Neuronal stem cell (in vitro differentiated cells): ENCODE data around the gene SDR42E2.

Experiments
- DNase-seq: peaks from one replicate; pipeline ENCODE4 v3.0.0-alpha.2; 2013; ENCODE audit warnings: low spot score
- H2AFZ ChIP-seq: one replicate; pipeline ENCODE4 v1.6.1; 2013; ENCODE audit warnings: mild to moderate bottlenecking, low read length, inconsistent platforms
- H2AK5ac ChIP-seq: 2 replicates; pipeline ENCODE4 v1.6.1; 2013; ENCODE audit warnings: low read depth, mild to moderate bottlenecking, inconsistent platforms, low read length, moderate library complexity, mixed read lengths
- H2BK120ac ChIP-seq: 2 replicates; pipeline ENCODE4 v1.6.1; 2013; ENCODE audit warnings: low read depth, mild to moderate bottlenecking, inconsistent platforms, low read length, moderate library complexity, mixed read lengths
- H2BK12ac ChIP-seq: one replicate; pipeline ENCODE4 v1.6.1; 2013; ENCODE audit warnings: low read length, inconsistent platforms
- H2BK15ac ChIP-seq: 2 replicates; pipeline ENCODE4 v1.6.1; 2013; ENCODE audit warnings: mild to moderate bottlenecking, low read length, inconsistent platforms, mixed read lengths
- H2BK5ac ChIP-seq: one replicate; pipeline ENCODE4 v1.6.1; 2013; ENCODE audit warnings: inconsistent platforms, mild to moderate bottlenecking, low read length, moderate library complexity
- H3K14ac ChIP-seq: one replicate; pipeline ENCODE4 v1.6.1; 2013; ENCODE audit warnings: low read length, inconsistent platforms
- H3K18ac ChIP-seq: 2 replicates; pipeline ENCODE4 v1.6.1; 2013; ENCODE audit warnings: low read length, inconsistent platforms
- H3K23ac ChIP-seq: 2 replicates; pipeline ENCODE4 v1.6.1; 2013; ENCODE audit warnings: low read depth, mild to moderate bottlenecking, mixed read lengths, low read length, inconsistent platforms; ENCODE audit not compliant: poor library complexity
- H3K27ac ChIP-seq: replicated peaks from 3 replicates; pipeline ENCODE4 v1.5.1; 2013; ENCODE audit warnings: low read length, inconsistent platforms
- H3K27me3 ChIP-seq, 3 experiments: 2 replicates each; pipeline ENCODE4 v1.6.1; 2013; ENCODE audit warnings: low read length in 3 of 3, mild to moderate bottlenecking in 2 of 3, inconsistent platforms in 1 of 3, low read depth in 1 of 3, mixed read lengths in 1 of 3, moderate library complexity in 1 of 3; ENCODE audit not compliant: control insufficient read depth in 3 of 3, insufficient read depth in 3 of 3
- H3K36me3 ChIP-seq, 2 donors: replicated peaks in 1 of 2; 2 replicates each; pipeline ENCODE4 v1.6.1; 2013; ENCODE audit warnings: low read length in 2 of 2; ENCODE audit not compliant: control insufficient read depth in 2 of 2, insufficient read depth in 2 of 2
- H3K4ac ChIP-seq: 2 replicates; pipeline ENCODE4 v1.6.1; 2013; ENCODE audit warnings: inconsistent platforms, mild to moderate bottlenecking, low read length, moderate library complexity
- H3K4me1 ChIP-seq, 2 donors: 1 replicate in 1 of 2; 2 replicates in 1 of 2; pipeline ENCODE4 v1.6.1; 2013; ENCODE audit warnings: low read length in 2 of 2, low read depth in 1 of 2; ENCODE audit not compliant: control insufficient read depth in 2 of 2, insufficient read depth in 1 of 2
- H3K4me2 ChIP-seq: one replicate; pipeline ENCODE4 v1.6.1; 2013; ENCODE audit warnings: mild to moderate bottlenecking, low read length, inconsistent platforms; ENCODE audit not compliant: insufficient read depth, poor library complexity, severe bottlenecking
- H3K4me3 ChIP-seq, 2 donors: 2 replicates each; pipeline ENCODE4 v1.5.1; 2013; ENCODE audit warnings: low read length in 2 of 2, mild to moderate bottlenecking in 2 of 2, inconsistent platforms in 1 of 2, moderate library complexity in 1 of 2
- H3K79me1 ChIP-seq: one replicate; pipeline ENCODE4 v1.6.1; 2013; ENCODE audit warnings: low read depth, mild to moderate bottlenecking, inconsistent platforms, low read length, moderate library complexity
- H3K9ac ChIP-seq: one replicate; pipeline ENCODE4 v1.6.1; 2013; ENCODE audit warnings: mild to moderate bottlenecking, low read depth, low read length, inconsistent platforms; ENCODE audit not compliant: poor library complexity
- H3K9me3 ChIP-seq, 2 donors: replicated peaks in 1 of 2; 2 replicates each; pipeline versions ENCODE3 to v1.6.1; 2013; ENCODE audit warnings: low read length in 2 of 2, mild to moderate bottlenecking in 2 of 2, inconsistent platforms in 1 of 2, low read depth in 1 of 2, mixed read lengths in 1 of 2, moderate library complexity in 1 of 2; ENCODE audit not compliant: control insufficient read depth in 2 of 2, insufficient read depth in 1 of 2
- H4K8ac ChIP-seq: one replicate; pipeline ENCODE4 v1.6.1; 2013; ENCODE audit warnings: low read depth, mild to moderate bottlenecking, inconsistent platforms, low read length, moderate library complexity
- H4K91ac ChIP-seq: one replicate; pipeline ENCODE4 v1.6.1; 2013; ENCODE audit warnings: low read length, low read depth, mild to moderate bottlenecking, inconsistent platforms; ENCODE audit not compliant: poor library complexity
- WGBS, 2 donors: extraction: QIAGEN DNeasy Blood & Tissue Kit; methylation state at CpG; one replicate each; pipeline ENCODE4 v1.1.7; 2013; ENCODE audit warnings: missing lambda C conversion rate in 2 of 2, mixed read lengths in 1 of 2; ENCODE audit not compliant: insufficient read length in 2 of 2, insufficient replicate concordance in 1 of 2; ENCODE audit errors: extremely low coverage in 2 of 2; 5-methylcytosine and 5-hydroxymethylcytosine counted together

The SDR42E2 gene

GRCh38 chr16:22220069-22220440, 57.7 kb downstream of the SDR42E2 start:
- no peaks in the 10 kb centered on the region for H3K4me1 ChIP-seq
- H2AK5ac ChIP-seq, result no peak overlapping the region
- no peak overlapping the region for H2AFZ ChIP-seq
- H3K9me3 ChIP-seq, result no peaks in the 10 kb centered on the region
- H3K4me3 ChIP-seq, result no peak overlapping the region
- no peak overlapping the region for H4K8ac ChIP-seq
- no peak overlapping the region for H3K4me2 ChIP-seq
- no peak overlapping the region for H3K27ac ChIP-seq
- no peak overlapping the region for H3K9ac ChIP-seq
- WGBS, 2 donors, result no CpG with 5 or more reads among the region's 11 CpGs
- H2BK5ac ChIP-seq, result no peak overlapping the region
- no peak overlapping the region for H2BK120ac ChIP-seq
- H3K79me1 ChIP-seq, result no peaks in the 10 kb centered on the region
- H3K23ac ChIP-seq, result no peak overlapping the region
- no peak for DNase-seq
- H2BK15ac ChIP-seq, result no peak overlapping the region
- H2BK12ac ChIP-seq, result no peak overlapping the region
- no peak overlapping the region for H3K14ac ChIP-seq
- no peaks in the 10 kb centered on the region for H3K27me3 ChIP-seq
- no peak overlapping the region for H3K18ac ChIP-seq
- no peak overlapping the region for H3K4ac ChIP-seq
- H3K36me3 ChIP-seq, result no peaks in the 10 kb centered on the region
- H4K91ac ChIP-seq, result no peak overlapping the region

GRCh38 chr16:22220714-22221113, 58.4 kb downstream of the SDR42E2 start:
- Histone ChIP-seq H2AK5ac (no peak overlapping the region), H3K27ac (no peak overlapping the region), H2BK12ac (no peak overlapping the region), H3K9ac (no peak overlapping the region), H3K14ac (no peak overlapping the region), H3K9me3 (no peaks in the 10 kb centered on the region), H2BK120ac (no peak overlapping the region), H3K4ac (no peak overlapping the region), H2BK15ac (no peak overlapping the region), H4K91ac (no peak overlapping the region), H4K8ac (no peak overlapping the region), H3K36me3 (no peaks in the 10 kb centered on the region), H3K23ac (peak overlapping the region; percentile 60), H3K79me1 (peaks cover 3% of the 10 kb centered on the region), H2BK5ac (no peak overlapping the region), H3K18ac (no peak overlapping the region), H3K27me3 (no peaks in the 10 kb centered on the region), H3K4me2 (no peak overlapping the region), H3K4me3 (peak overlapping the region in 1 of 2 donors; percentile 2), H2AFZ (no peak overlapping the region), H3K4me1 (no peaks in the 10 kb centered on the region)
- no CpG with 5 or more reads among the region's 9 CpGs for WGBS, 2 donors
- no peak for DNase-seq

- Histone ChIP-seq H2AFZ (no peak overlapping the region), H3K9ac (no peak overlapping the region), H3K27ac (no peak overlapping the region), H3K4me2 (no peak overlapping the region), H3K23ac (no peak overlapping the region), H3K4me1 (no peaks in the 10 kb centered on the region), H3K36me3 (peaks cover 0 to 4% of the 10 kb centered on the region in 2 donors), H2BK120ac (no peak overlapping the region), H3K18ac (no peak overlapping the region), H3K4ac (no peak overlapping the region), H3K9me3 (no peaks in the 10 kb centered on the region), H2BK5ac (no peak overlapping the region), H4K91ac (no peak overlapping the region), H2AK5ac (no peak overlapping the region), H2BK12ac (no peak overlapping the region), H2BK15ac (no peak overlapping the region), H4K8ac (no peak overlapping the region), H3K79me1 (peaks cover 3% of the 10 kb centered on the region), H3K27me3 (no peaks in the 10 kb centered on the region), H3K14ac (no peak overlapping the region), H3K4me3 (no peak overlapping the region)
- WGBS, 2 donors, result no CpG with 5 or more reads among the region's 2 CpGs
- no peak for DNase-seq
Observed at GRCh38 chr16:22222006-22222405, 59.7 kb downstream of the SDR42E2 start.

- no peaks in the 10 kb centered on the region for H3K4me1 ChIP-seq
- H2BK15ac ChIP-seq, result no peak overlapping the region
- H3K27me3 ChIP-seq, result no peaks in the 10 kb centered on the region
- peaks cover 0 to 4% of the 10 kb centered on the region in 2 donors for H3K36me3 ChIP-seq
- H3K14ac ChIP-seq, result no peak overlapping the region
- no peak overlapping the region for H3K18ac ChIP-seq
- H2AFZ ChIP-seq, result no peak overlapping the region
- H4K91ac ChIP-seq, result no peak overlapping the region
- no peak overlapping the region for H3K23ac ChIP-seq
- no peak overlapping the region for H2AK5ac ChIP-seq
- no peak overlapping the region for H3K27ac ChIP-seq
- H3K4me2 ChIP-seq, result no peak overlapping the region
- H2BK5ac ChIP-seq, result no peak overlapping the region
- H2BK120ac ChIP-seq, result no peak overlapping the region
- H4K8ac ChIP-seq, result no peak overlapping the region
- H3K9me3 ChIP-seq, result no peaks in the 10 kb centered on the region
- no peak overlapping the region for H3K4me3 ChIP-seq
- DNase-seq, result no peak
- H3K79me1 ChIP-seq, result peaks cover 3% of the 10 kb centered on the region
- no peak overlapping the region for H3K9ac ChIP-seq
- no peak overlapping the region for H3K4ac ChIP-seq
- H2BK12ac ChIP-seq, result no peak overlapping the region
- no CpG with 5 or more reads among the region's 1 CpG for WGBS, 2 donors
Observed at GRCh38 chr16:22222998-22223397, 60.7 kb downstream of the SDR42E2 start.
